NK-92 (cell line): ENCODE results near the gene FAM32A.

Source experiments
- DNase-seq: peaks from one replicate; lab custom pipeline; 2025; ENCODE audit not compliant: unreplicated experiment; lab: John Stamatoyannopoulos, UW

Gene FAM32A

GRCh38 chr19:16201011-16201391 is 15.8 kb downstream of the FAM32A start:
- DNase-seq: no peak

GRCh38 chr19:16202320-16203255 is 17.4 kb downstream of the FAM32A start:
- no peak for DNase-seq

GRCh38 chr19:16203256-16204004 is 18.2 kb downstream of the FAM32A start:
- DNase-seq: no peak

- DNase-seq: no peak
Observed at GRCh38 chr19:16204005-16204294, 18.7 kb downstream of the FAM32A start.

- no peak for DNase-seq
Observed at GRCh38 chr19:16205205-16206045, 20.2 kb downstream of the FAM32A start.

- no peak for DNase-seq
Observed at GRCh38 chr19:16206046-16206605, 20.9 kb downstream of the FAM32A start.

GRCh38 chr19:16206637-16207036 is 21.4 kb downstream of the FAM32A start:
- DNase-seq: no peak

GRCh38 chr19:16207063-16207462 is 21.9 kb downstream of the FAM32A start:
- no peak for DNase-seq

- no peak for DNase-seq
Observed at GRCh38 chr19:16207490-16208025, 22.3 kb downstream of the FAM32A start.

- no peak for DNase-seq
Observed at GRCh38 chr19:16208064-16208759, 23.0 kb downstream of the FAM32A start.

- no peak for DNase-seq
Observed at GRCh38 chr19:16208847-16209665, 23.8 kb downstream of the FAM32A start.

- DNase-seq: no peak
Observed at GRCh38 chr19:16210168-16210567, 25.0 kb downstream of the FAM32A start.

- DNase-seq: no peak
Observed at GRCh38 chr19:16213076-16213475, 27.9 kb downstream of the FAM32A start.

GRCh38 chr19:16216744-16217670 is 31.8 kb downstream of the FAM32A start:
- no peak for DNase-seq

GRCh38 chr19:16217716-16218451 is 32.7 kb downstream of the FAM32A start:
- DNase-seq: no peak

- DNase-seq: no peak
Observed at GRCh38 chr19:16218851-16219250, 33.6 kb downstream of the FAM32A start.

- DNase-seq: no peak
Observed at GRCh38 chr19:16222806-16223205, 37.6 kb downstream of the FAM32A start.

- no peak for DNase-seq
Observed at GRCh38 chr19:16223746-16224145, 38.5 kb downstream of the FAM32A start.
